ENCODE results near the gene CCDC102A.

Gene CCDC102A

GRCh38 chr16:57526498-57526897 is 9.9 kb downstream of the CCDC102A start:
- peaks cover 0 to 7% (median 0%) of the 10 kb centered on the region in 5 donors for H3K36me3 ChIP-seq (ENCODE audit: control insufficient read depth in 5 of 5, insufficient read depth in 5 of 5, low read length in 5 of 5)
- H3K9ac ChIP-seq (ENCODE audit: low read length in 5 of 5), result no peak overlapping the region
- no peak overlapping the region for H3K27ac ChIP-seq (ENCODE audit: low read depth, low read length)
- no peaks in the 10 kb centered on the region for H3K9me3 ChIP-seq (ENCODE audit: control insufficient read depth in 5 of 5, low read length in 5 of 5)
- H3K4me3 ChIP-seq (ENCODE audit: low read depth in 1 of 5, low read length in 5 of 5), result no peak overlapping the region
- H3K4me1 ChIP-seq (ENCODE audit: control insufficient read depth in 5 of 5, insufficient read depth in 5 of 5, low read length in 5 of 5), result peaks cover 0 to 18% (median 4%) of the 10 kb centered on the region in 5 donors
- H3K27me3 ChIP-seq (ENCODE audit: control insufficient read depth in 5 of 5, insufficient read depth in 4 of 5, low read length in 5 of 5), result no peaks in the 10 kb centered on the region

GRCh38 chr16:57525761-57526160 is 10.6 kb downstream of the CCDC102A start:
- peaks cover 0 to 15% (median 4%) of the 10 kb centered on the region in 5 donors for H3K4me1 ChIP-seq (ENCODE audit: control insufficient read depth in 5 of 5, insufficient read depth in 5 of 5, low read length in 5 of 5)
- peaks cover 0 to 9% (median 0%) of the 10 kb centered on the region in 5 donors for H3K36me3 ChIP-seq (ENCODE audit: control insufficient read depth in 5 of 5, insufficient read depth in 5 of 5, low read length in 5 of 5)
- no peaks in the 10 kb centered on the region for H3K9me3 ChIP-seq (ENCODE audit: control insufficient read depth in 5 of 5, low read length in 5 of 5)
- no peaks in the 10 kb centered on the region for H3K27me3 ChIP-seq (ENCODE audit: control insufficient read depth in 5 of 5, insufficient read depth in 4 of 5, low read length in 5 of 5)
- no peak overlapping the region for H3K9ac ChIP-seq (ENCODE audit: low read length in 5 of 5)
- no peak overlapping the region for H3K27ac ChIP-seq (ENCODE audit: low read depth, low read length)
- H3K4me3 ChIP-seq (ENCODE audit: low read depth in 1 of 5, low read length in 5 of 5), result no peak overlapping the region

- H3K27me3 ChIP-seq (ENCODE audit: control insufficient read depth in 5 of 5, insufficient read depth in 4 of 5, low read length in 5 of 5), result no peaks in the 10 kb centered on the region
- peaks cover 2 to 13% (median 4%) of the 10 kb centered on the region in 5 donors for H3K4me1 ChIP-seq (ENCODE audit: control insufficient read depth in 5 of 5, insufficient read depth in 5 of 5, low read length in 5 of 5)
- H3K4me3 ChIP-seq (ENCODE audit: low read depth in 1 of 5, low read length in 5 of 5), result no peak overlapping the region
- no peak overlapping the region for H3K9ac ChIP-seq (ENCODE audit: low read length in 5 of 5)
- no peak overlapping the region for H3K27ac ChIP-seq (ENCODE audit: low read depth, low read length)
- H3K36me3 ChIP-seq (ENCODE audit: control insufficient read depth in 5 of 5, insufficient read depth in 5 of 5, low read length in 5 of 5), result peaks cover 0 to 14% (median 4%) of the 10 kb centered on the region in 5 donors
- no peaks in the 10 kb centered on the region for H3K9me3 ChIP-seq (ENCODE audit: control insufficient read depth in 5 of 5, low read length in 5 of 5)
These were observed 13.4 kb downstream of the CCDC102A start for GRCh38 chr16:57522960-57523359.

- no peak overlapping the region for H3K4me3 ChIP-seq (ENCODE audit: low read depth in 1 of 5, low read length in 5 of 5)
- H3K9me3 ChIP-seq (ENCODE audit: control insufficient read depth in 5 of 5, low read length in 5 of 5), result no peaks in the 10 kb centered on the region
- H3K9ac ChIP-seq (ENCODE audit: low read length in 5 of 5), result no peak overlapping the region
- peaks cover 4 to 22% (median 5%) of the 10 kb centered on the region in 5 donors for H3K4me1 ChIP-seq (ENCODE audit: control insufficient read depth in 5 of 5, insufficient read depth in 5 of 5, low read length in 5 of 5)
- H3K36me3 ChIP-seq (ENCODE audit: control insufficient read depth in 5 of 5, insufficient read depth in 5 of 5, low read length in 5 of 5), result peaks cover 0 to 36% (median 12%) of the 10 kb centered on the region in 5 donors
- no peaks in the 10 kb centered on the region for H3K27me3 ChIP-seq (ENCODE audit: control insufficient read depth in 5 of 5, insufficient read depth in 4 of 5, low read length in 5 of 5)
- no peak overlapping the region for H3K27ac ChIP-seq (ENCODE audit: low read depth, low read length)
These were observed 16.5 kb downstream of the CCDC102A start for GRCh38 chr16:57519796-57520360.

GRCh38 chr16:57518922-57519321 is 17.4 kb downstream of the CCDC102A start:
- Histone ChIP-seq H3K4me1 (ENCODE audit: control insufficient read depth in 5 of 5, insufficient read depth in 5 of 5, low read length in 5 of 5) (peaks cover 0 to 27% (median 6%) of the 10 kb centered on the region in 5 donors), H3K36me3 (ENCODE audit: control insufficient read depth in 5 of 5, insufficient read depth in 5 of 5, low read length in 5 of 5) (peaks cover 0 to 42% (median 14%) of the 10 kb centered on the region in 5 donors), H3K27ac (ENCODE audit: low read depth, low read length) (no peak overlapping the region), H3K9ac (ENCODE audit: low read length in 5 of 5) (no peak overlapping the region), H3K4me3 (ENCODE audit: low read depth in 1 of 5, low read length in 5 of 5) (no peak overlapping the region), H3K9me3 (ENCODE audit: control insufficient read depth in 5 of 5, low read length in 5 of 5) (no peaks in the 10 kb centered on the region), H3K27me3 (ENCODE audit: control insufficient read depth in 5 of 5, insufficient read depth in 4 of 5, low read length in 5 of 5) (no peaks in the 10 kb centered on the region)

- H3K27ac ChIP-seq (ENCODE audit: low read depth, low read length), result no peak overlapping the region
- no peaks in the 10 kb centered on the region for H3K27me3 ChIP-seq (ENCODE audit: control insufficient read depth in 5 of 5, insufficient read depth in 4 of 5, low read length in 5 of 5)
- H3K9me3 ChIP-seq (ENCODE audit: control insufficient read depth in 5 of 5, low read length in 5 of 5), result no peaks in the 10 kb centered on the region
- peaks cover 0 to 27% (median 6%) of the 10 kb centered on the region in 5 donors for H3K4me1 ChIP-seq (ENCODE audit: control insufficient read depth in 5 of 5, insufficient read depth in 5 of 5, low read length in 5 of 5)
- H3K9ac ChIP-seq (ENCODE audit: low read length in 5 of 5), result no peak overlapping the region
- H3K4me3 ChIP-seq (ENCODE audit: low read depth in 1 of 5, low read length in 5 of 5), result no peak overlapping the region
- H3K36me3 ChIP-seq (ENCODE audit: control insufficient read depth in 5 of 5, insufficient read depth in 5 of 5, low read length in 5 of 5), result peaks cover 0 to 45% (median 14%) of the 10 kb centered on the region in 5 donors
These were observed 17.9 kb downstream of the CCDC102A start for GRCh38 chr16:57518520-57518919.

- Histone ChIP-seq H3K9ac (ENCODE audit: low read length in 5 of 5) (no peak overlapping the region), H3K4me1 (ENCODE audit: control insufficient read depth in 5 of 5, insufficient read depth in 5 of 5, low read length in 5 of 5) (peaks cover 0 to 27% (median 6%) of the 10 kb centered on the region in 5 donors), H3K27me3 (ENCODE audit: control insufficient read depth in 5 of 5, insufficient read depth in 4 of 5, low read length in 5 of 5) (no peaks in the 10 kb centered on the region), H3K36me3 (ENCODE audit: control insufficient read depth in 5 of 5, insufficient read depth in 5 of 5, low read length in 5 of 5) (peaks cover 0 to 47% (median 15%) of the 10 kb centered on the region in 5 donors), H3K4me3 (ENCODE audit: low read depth in 1 of 5, low read length in 5 of 5) (no peak overlapping the region), H3K27ac (ENCODE audit: low read depth, low read length) (no peak overlapping the region), H3K9me3 (ENCODE audit: control insufficient read depth in 5 of 5, low read length in 5 of 5) (no peaks in the 10 kb centered on the region)
These were observed 18.7 kb downstream of the CCDC102A start for GRCh38 chr16:57517397-57518367.

GRCh38 chr16:57516773-57517172 is 19.6 kb downstream of the CCDC102A start:
- H3K27ac ChIP-seq (ENCODE audit: low read depth, low read length), result no peak overlapping the region
- no peak overlapping the region for H3K4me3 ChIP-seq (ENCODE audit: low read depth in 1 of 5, low read length in 5 of 5)
- H3K36me3 ChIP-seq (ENCODE audit: control insufficient read depth in 5 of 5, insufficient read depth in 5 of 5, low read length in 5 of 5), result peaks cover 0 to 53% (median 17%) of the 10 kb centered on the region in 5 donors
- H3K27me3 ChIP-seq (ENCODE audit: control insufficient read depth in 5 of 5, insufficient read depth in 4 of 5, low read length in 5 of 5), result no peaks in the 10 kb centered on the region
- no peaks in the 10 kb centered on the region for H3K9me3 ChIP-seq (ENCODE audit: control insufficient read depth in 5 of 5, low read length in 5 of 5)
- peaks cover 0 to 27% (median 6%) of the 10 kb centered on the region in 5 donors for H3K4me1 ChIP-seq (ENCODE audit: control insufficient read depth in 5 of 5, insufficient read depth in 5 of 5, low read length in 5 of 5)
- no peak overlapping the region for H3K9ac ChIP-seq (ENCODE audit: low read length in 5 of 5)

GRCh38 chr16:57516176-57516725 is 20.1 kb downstream of the CCDC102A start:
- no peak overlapping the region for H3K9ac ChIP-seq (ENCODE audit: low read length in 5 of 5)
- H3K4me1 ChIP-seq (ENCODE audit: control insufficient read depth in 5 of 5, insufficient read depth in 5 of 5, low read length in 5 of 5), result peaks cover 0 to 27% (median 6%) of the 10 kb centered on the region in 5 donors

More at GRCh38 chr16:57516176-57516725, 20.1 kb downstream of the CCDC102A start:
- Histone ChIP-seq H3K27ac (ENCODE audit: low read depth, low read length) (no peak overlapping the region), H3K36me3 (ENCODE audit: control insufficient read depth in 5 of 5, insufficient read depth in 5 of 5, low read length in 5 of 5) (peaks cover 0 to 53% (median 17%) of the 10 kb centered on the region in 5 donors), H3K4me3 (ENCODE audit: low read depth in 1 of 5, low read length in 5 of 5) (no peak overlapping the region), H3K27me3 (ENCODE audit: control insufficient read depth in 5 of 5, insufficient read depth in 4 of 5, low read length in 5 of 5) (no peaks in the 10 kb centered on the region), H3K9me3 (ENCODE audit: control insufficient read depth in 5 of 5, low read length in 5 of 5) (no peaks in the 10 kb centered on the region)

Data from subcutaneous abdominal adipose tissue (tissue), 5 donors.